Measurements from ENCODE around the gene SLC12A8. TPM values are rescaled to one million over a fixed set of nuclear protein-coding genes. Genes with fewer than 3 reads are reported as not detected.

Gene SLC12A8
- polyA plus RNA-seq, 4 donors = 0.81 to 25.4 (median 4.9) TPM

DNA sequence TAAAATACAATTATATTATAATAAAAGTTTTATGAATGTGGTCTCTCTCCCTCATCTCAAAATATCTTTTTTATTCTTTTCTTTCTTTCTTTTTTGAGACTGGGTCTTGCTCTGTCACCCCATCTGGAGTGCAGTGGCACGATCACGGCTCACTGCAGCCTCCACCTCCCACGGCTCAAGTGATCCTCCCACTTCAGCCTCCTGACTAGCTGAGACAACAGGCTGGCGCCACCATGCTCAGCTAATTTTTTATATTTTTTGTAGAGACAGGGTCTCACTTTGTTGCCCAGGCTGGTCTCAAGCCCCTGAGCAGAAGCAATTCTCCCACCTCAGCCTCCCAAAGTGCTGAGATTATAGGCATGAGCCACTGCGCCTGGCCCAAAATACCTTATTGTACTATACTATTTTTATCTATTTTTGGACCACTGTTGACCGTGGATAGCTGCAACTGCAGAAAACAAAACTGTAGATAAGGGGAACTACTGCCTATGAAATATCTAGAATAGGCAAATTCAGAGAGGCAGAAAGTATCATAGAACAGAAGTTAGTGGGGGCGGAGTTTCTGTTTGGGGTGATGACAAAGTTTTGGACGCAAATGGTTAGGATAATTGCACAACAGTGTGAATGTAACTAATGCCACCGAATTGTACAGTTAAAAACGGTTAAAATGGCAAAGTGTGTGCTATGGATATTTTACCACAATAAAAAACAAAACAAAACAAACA, 66.6 kb downstream of the SLC12A8 start:
- H3K36me3 ChIP-seq (ENCODE audit: control insufficient read depth in 3 of 3, insufficient read depth in 2 of 3, low read depth in 1 of 3, low read length in 3 of 3) = peaks cover 0 to 12% (median 0%) of the 10 kb centered on the region in 3 donors
- WGBS, 3 donors = 82 to 87% (median 83%) methylated on average over 10 of the region's 10 CpGs
- H3K4me1 ChIP-seq (ENCODE audit: control insufficient read depth in 3 of 3, insufficient read depth in 2 of 3, low read depth in 1 of 3, low read length in 2 of 3) = peaks cover 0 to 6% (median 5%) of the 10 kb centered on the region in 3 donors
- H3K9me3 ChIP-seq (ENCODE audit: control insufficient read depth in 2 of 2, insufficient read depth in 1 of 2, low read depth in 1 of 2, low read length in 1 of 2) = peaks cover 0 to 3% of the 10 kb centered on the region in 2 donors
- peak overlapping the region in 1 of 3 donors; percentile 63 for H3K27ac ChIP-seq (ENCODE audit: low read depth in 1 of 3, low read length in 2 of 3)
- H3K27me3 ChIP-seq (ENCODE audit: control insufficient read depth in 3 of 3, insufficient read depth in 3 of 3, low read length in 3 of 3) = no peaks in the 10 kb centered on the region
- FAIRE-seq = no peak
- DNase-seq = no peak
- H3K4me3 ChIP-seq (ENCODE audit: low read depth in 1 of 3, low read length in 3 of 3) = no peak overlapping the region

GRCh38 chr3:125144653-125145314, 67.8 kb downstream of the SLC12A8 start:
- Histone ChIP-seq H3K4me3 (ENCODE audit: low read depth in 1 of 3, low read length in 3 of 3) (no peak overlapping the region), H3K27me3 (ENCODE audit: control insufficient read depth in 3 of 3, insufficient read depth in 3 of 3, low read length in 3 of 3) (no peaks in the 10 kb centered on the region), H3K4me1 (ENCODE audit: control insufficient read depth in 3 of 3, insufficient read depth in 2 of 3, low read depth in 1 of 3, low read length in 2 of 3) (peaks cover 0 to 6% (median 5%) of the 10 kb centered on the region in 3 donors), H3K27ac (ENCODE audit: low read depth in 1 of 3, low read length in 2 of 3) (peak overlapping the region in 1 of 3 donors; percentile 21), H3K36me3 (ENCODE audit: control insufficient read depth in 3 of 3, insufficient read depth in 2 of 3, low read depth in 1 of 3, low read length in 3 of 3) (peaks cover 0 to 12% (median 0%) of the 10 kb centered on the region in 3 donors), H3K9me3 (ENCODE audit: control insufficient read depth in 2 of 2, insufficient read depth in 1 of 2, low read depth in 1 of 2, low read length in 1 of 2) (no peaks in the 10 kb centered on the region)
- WGBS, 3 donors = 88 to 92% (median 91%) methylated on average over 5 of the region's 5 CpGs
- FAIRE-seq (no peak), DNase-seq (no peak)

GRCh38 chr3:125143982-125144652, 68.4 kb downstream of the SLC12A8 start:
- Histone ChIP-seq H3K36me3 (ENCODE audit: control insufficient read depth in 3 of 3, insufficient read depth in 2 of 3, low read depth in 1 of 3, low read length in 3 of 3) (peaks cover 0 to 12% (median 0%) of the 10 kb centered on the region in 3 donors), H3K4me3 (ENCODE audit: low read depth in 1 of 3, low read length in 3 of 3) (no peak overlapping the region), H3K9me3 (ENCODE audit: control insufficient read depth in 2 of 2, insufficient read depth in 1 of 2, low read depth in 1 of 2, low read length in 1 of 2) (no peaks in the 10 kb centered on the region), H3K27me3 (ENCODE audit: control insufficient read depth in 3 of 3, insufficient read depth in 3 of 3, low read length in 3 of 3) (no peaks in the 10 kb centered on the region), H3K4me1 (ENCODE audit: control insufficient read depth in 3 of 3, insufficient read depth in 2 of 3, low read depth in 1 of 3, low read length in 2 of 3) (peaks cover 0 to 6% (median 5%) of the 10 kb centered on the region in 3 donors), H3K27ac (ENCODE audit: low read depth in 1 of 3, low read length in 2 of 3) (peak overlapping the region in 1 of 3 donors; percentile 21)
- 60 to 81% (median 77%) methylated on average over 7 of the region's 7 CpGs for WGBS, 3 donors
- FAIRE-seq (no peak), DNase-seq (no peak)

DNA sequence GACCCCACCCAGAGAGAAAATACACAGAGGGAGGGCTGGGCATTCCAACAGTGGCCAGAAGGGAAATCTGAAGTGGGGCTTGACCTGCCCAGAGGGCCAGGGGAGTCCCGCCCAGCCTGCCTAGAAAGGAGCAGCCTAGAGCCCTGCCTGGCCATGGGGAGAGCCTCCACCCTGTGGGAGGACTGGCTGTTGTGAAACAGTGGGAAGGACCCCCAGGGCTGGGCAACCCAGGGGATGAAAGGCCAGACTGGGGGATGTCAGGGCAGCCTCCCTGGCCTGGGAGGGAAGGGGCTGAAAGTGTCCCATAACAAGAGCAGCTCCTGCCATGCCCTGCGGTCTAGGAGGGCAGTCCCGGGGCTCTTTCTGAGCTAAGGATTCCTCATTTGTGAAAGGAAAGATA, 69.0 kb downstream of the SLC12A8 start:
- Histone ChIP-seq H3K27me3 (ENCODE audit: control insufficient read depth in 3 of 3, insufficient read depth in 3 of 3, low read length in 3 of 3) (no peaks in the 10 kb centered on the region), H3K4me3 (ENCODE audit: low read depth in 1 of 3, low read length in 3 of 3) (no peak overlapping the region), H3K9me3 (ENCODE audit: control insufficient read depth in 2 of 2, insufficient read depth in 1 of 2, low read depth in 1 of 2, low read length in 1 of 2) (no peaks in the 10 kb centered on the region), H3K36me3 (ENCODE audit: control insufficient read depth in 3 of 3, insufficient read depth in 2 of 3, low read depth in 1 of 3, low read length in 3 of 3) (peaks cover 0 to 9% (median 0%) of the 10 kb centered on the region in 3 donors), H3K4me1 (ENCODE audit: control insufficient read depth in 3 of 3, insufficient read depth in 2 of 3, low read depth in 1 of 3, low read length in 2 of 3) (peaks cover 0 to 6% (median 5%) of the 10 kb centered on the region in 3 donors), H3K27ac (ENCODE audit: low read depth in 1 of 3, low read length in 2 of 3) (no peak overlapping the region)
- no peak for DNase-seq
- WGBS, 3 donors = 85 to 95% (median 92%) methylated on average over 3 of the region's 3 CpGs
- FAIRE-seq = no peak

DNA sequence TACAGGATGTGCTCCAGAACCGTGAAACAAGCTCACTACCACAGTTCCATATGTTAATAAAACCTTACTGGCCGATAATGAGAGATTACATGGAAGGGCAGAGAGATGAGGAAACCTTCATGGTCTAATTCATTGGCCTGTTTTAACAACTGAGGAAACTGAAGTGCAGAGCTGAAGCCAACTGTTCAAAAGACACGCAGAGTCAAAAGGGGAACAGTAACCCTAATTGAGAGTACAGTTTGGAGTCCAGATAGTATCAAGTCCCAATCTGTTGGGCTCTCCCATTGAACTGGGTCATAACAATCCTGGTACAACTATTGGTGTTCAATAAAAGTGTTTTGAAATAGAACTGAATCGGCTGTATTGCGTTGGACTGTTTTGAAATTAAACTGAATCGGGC, 69.6 kb downstream of the SLC12A8 start:
- 87 to 92% (median 88%) methylated on average over 6 of the region's 6 CpGs for WGBS, 3 donors
- Histone ChIP-seq H3K4me1 (ENCODE audit: control insufficient read depth in 3 of 3, insufficient read depth in 2 of 3, low read depth in 1 of 3, low read length in 2 of 3) (peaks cover 0 to 6% (median 5%) of the 10 kb centered on the region in 3 donors), H3K27ac (ENCODE audit: low read depth in 1 of 3, low read length in 2 of 3) (no peak overlapping the region), H3K27me3 (ENCODE audit: control insufficient read depth in 3 of 3, insufficient read depth in 3 of 3, low read length in 3 of 3) (no peaks in the 10 kb centered on the region), H3K36me3 (ENCODE audit: control insufficient read depth in 3 of 3, insufficient read depth in 2 of 3, low read depth in 1 of 3, low read length in 3 of 3) (peaks cover 0 to 8% (median 0%) of the 10 kb centered on the region in 3 donors), H3K9me3 (ENCODE audit: control insufficient read depth in 2 of 2, insufficient read depth in 1 of 2, low read depth in 1 of 2, low read length in 1 of 2) (no peaks in the 10 kb centered on the region), H3K4me3 (ENCODE audit: low read depth in 1 of 3, low read length in 3 of 3) (no peak overlapping the region)
- DNase-seq = no peak
- FAIRE-seq = no peak

DNA sequence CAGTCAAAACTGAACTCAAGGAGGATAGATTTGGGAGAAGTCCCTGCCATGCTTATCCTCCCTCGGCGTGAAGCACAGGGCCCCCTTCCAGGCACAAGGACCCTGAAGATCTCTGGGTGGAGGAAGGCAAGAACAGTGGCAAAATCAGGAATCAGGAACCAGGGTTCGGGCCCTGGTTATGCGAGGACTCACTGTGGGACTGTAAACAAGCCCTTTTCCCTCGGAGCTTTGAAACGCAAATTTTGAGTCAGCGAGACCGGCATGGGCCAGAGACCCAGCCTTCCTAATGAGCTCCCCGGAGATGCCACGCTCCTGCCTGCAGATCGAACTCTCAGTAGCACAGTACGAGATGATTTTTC, 70.1 kb downstream of the SLC12A8 start:
- Histone ChIP-seq H3K4me3 (ENCODE audit: low read depth in 1 of 3, low read length in 3 of 3) (no peak overlapping the region), H3K27me3 (ENCODE audit: control insufficient read depth in 3 of 3, insufficient read depth in 3 of 3, low read length in 3 of 3) (no peaks in the 10 kb centered on the region), H3K36me3 (ENCODE audit: control insufficient read depth in 3 of 3, insufficient read depth in 2 of 3, low read depth in 1 of 3, low read length in 3 of 3) (peaks cover 0 to 6% (median 0%) of the 10 kb centered on the region in 3 donors), H3K4me1 (ENCODE audit: control insufficient read depth in 3 of 3, insufficient read depth in 2 of 3, low read depth in 1 of 3, low read length in 2 of 3) (peaks cover 0 to 6% (median 5%) of the 10 kb centered on the region in 3 donors), H3K9me3 (ENCODE audit: control insufficient read depth in 2 of 2, insufficient read depth in 1 of 2, low read depth in 1 of 2, low read length in 1 of 2) (no peaks in the 10 kb centered on the region), H3K27ac (ENCODE audit: low read depth in 1 of 3, low read length in 2 of 3) (no peak overlapping the region)
- WGBS, 3 donors = 85 to 97% (median 86%) methylated on average over 12 of the region's 12 CpGs
- DNase-seq (no peak), FAIRE-seq (no peak)

- Histone ChIP-seq H3K4me1 (ENCODE audit: control insufficient read depth in 3 of 3, insufficient read depth in 2 of 3, low read depth in 1 of 3, low read length in 2 of 3) (peaks cover 0 to 6% (median 5%) of the 10 kb centered on the region in 3 donors), H3K27me3 (ENCODE audit: control insufficient read depth in 3 of 3, insufficient read depth in 3 of 3, low read length in 3 of 3) (no peaks in the 10 kb centered on the region), H3K27ac (ENCODE audit: low read depth in 1 of 3, low read length in 2 of 3) (peak overlapping the region in 1 of 3 donors; percentile 67), H3K36me3 (ENCODE audit: control insufficient read depth in 3 of 3, insufficient read depth in 2 of 3, low read depth in 1 of 3, low read length in 3 of 3) (peaks cover 0 to 4% (median 0%) of the 10 kb centered on the region in 3 donors), H3K4me3 (ENCODE audit: low read depth in 1 of 3, low read length in 3 of 3) (peak overlapping the region in 2 of 3 donors; percentile 30 to 37), H3K9me3 (ENCODE audit: control insufficient read depth in 2 of 2, insufficient read depth in 1 of 2, low read depth in 1 of 2, low read length in 1 of 2) (no peaks in the 10 kb centered on the region)
- FAIRE-seq (no peak), DNase-seq (peak; percentile 16 to 75)
- WGBS, 3 donors = 11 to 70% (median 49%) methylated on average over 58 to 61 of the region's 61 CpGs
Measured at GRCh38 chr3:125141596-125142419, 70.7 kb downstream of the SLC12A8 start.
